Glomerular endothelial cell (primary cell): Measurements from ENCODE around the gene TENM3. TPM values are rescaled to one million over a fixed set of nuclear protein-coding genes. Genes with fewer than 3 reads are reported as not detected.

Experiments
- DNase-seq: peaks from one replicate; pipeline ENCODE4 v3.0.0-alpha.2; 2011; ENCODE audit warnings: low read depth, low spot score; ENCODE audit errors: extremely low read depth
- total RNA-seq: library from RNA; depleted of rRNA; stranded (reverse); fragments of >200 nt; gene quantifications from 2 replicates; pipeline ENCODE4 v1.2.3, GENCODE V29; 2015

Gene TENM3
- total RNA-seq, 1 donor from 2014 or later: 40.3 TPM

- DNase-seq: no peak
These were observed 460.9 kb downstream of the TENM3 start for GRCh38 chr4:182704077-182704476.

DNA sequence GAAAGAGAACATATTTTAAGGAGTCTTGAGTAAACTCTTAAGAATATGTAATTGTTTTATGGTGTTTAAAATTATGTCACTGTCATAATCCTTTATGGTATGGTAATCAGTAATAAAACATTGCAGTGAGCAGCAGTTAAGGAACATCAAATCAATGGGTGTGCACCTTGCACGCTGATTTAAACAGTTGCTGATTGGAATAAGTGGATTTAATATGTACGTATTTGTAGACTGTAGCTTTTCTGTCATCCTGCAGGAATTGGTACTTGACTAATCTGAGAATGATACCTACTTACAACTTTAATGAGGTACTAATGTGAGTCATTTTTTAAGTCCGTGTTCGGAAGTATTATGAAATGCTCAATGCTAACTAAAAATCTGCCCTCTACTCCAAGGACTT, 461.7 kb downstream of the TENM3 start:
- no peak for DNase-seq

DNA sequence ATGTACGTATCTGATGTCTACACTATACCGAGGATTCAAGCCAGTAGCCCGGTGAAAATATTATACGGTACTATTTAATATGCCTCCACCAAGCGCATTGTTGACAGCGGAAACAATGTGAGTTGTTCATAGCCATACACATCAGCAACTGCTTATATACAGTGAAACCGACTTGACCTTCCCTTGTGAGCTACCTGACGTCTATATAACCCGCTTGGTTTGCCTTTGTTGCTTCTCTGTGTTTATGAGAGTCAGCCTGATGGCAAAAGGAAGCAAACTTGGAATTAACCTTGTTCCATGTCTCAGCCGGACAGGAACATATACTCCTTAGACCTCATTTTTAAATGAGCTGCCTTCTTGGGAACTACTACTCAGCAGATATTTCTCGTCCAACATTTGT, 462.2 kb downstream of the TENM3 start:
- no peak for DNase-seq

DNA sequence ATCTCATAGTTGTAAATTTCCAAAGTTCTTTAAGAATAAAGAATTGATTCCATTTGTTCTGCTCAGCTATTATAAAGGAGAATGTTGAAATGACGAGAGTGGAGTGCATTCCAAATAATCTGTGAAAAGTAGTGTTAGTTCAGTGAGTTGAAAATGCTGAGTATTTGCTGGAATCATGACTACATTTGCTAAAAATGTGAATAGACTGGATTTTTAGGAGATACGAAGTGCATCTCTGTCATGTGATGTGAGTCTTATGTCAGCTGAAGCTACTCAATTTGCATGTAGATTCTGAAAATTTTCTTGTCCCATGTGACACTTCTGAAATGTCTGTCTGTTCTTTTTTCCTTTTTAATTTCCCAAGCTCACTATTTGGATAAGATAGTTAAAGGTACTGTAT, 468.0 kb downstream of the TENM3 start:
- no peak for DNase-seq

DNA sequence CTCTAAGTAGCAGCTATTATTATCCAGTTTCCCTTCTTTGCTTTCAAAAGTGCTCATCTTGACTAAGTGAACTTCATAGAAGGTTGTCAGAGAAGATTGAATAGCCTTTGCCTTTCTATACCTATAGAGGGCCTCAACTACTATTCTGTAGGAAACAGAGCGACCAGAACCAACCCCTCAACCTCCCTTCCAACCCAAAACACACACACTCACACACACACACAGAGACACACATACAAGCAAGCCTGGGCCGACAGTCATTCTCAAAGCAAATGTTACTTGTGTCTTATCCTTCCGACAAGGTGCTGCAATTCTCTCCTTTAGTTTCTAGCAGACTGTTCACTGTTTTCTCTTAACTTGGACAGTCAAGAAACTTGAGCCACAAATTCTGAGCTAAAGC, 472.3 kb downstream of the TENM3 start:
- no peak for DNase-seq

GRCh38 chr4:182716192-182716591, 473.0 kb downstream of the TENM3 start:
- no peak for DNase-seq

DNA sequence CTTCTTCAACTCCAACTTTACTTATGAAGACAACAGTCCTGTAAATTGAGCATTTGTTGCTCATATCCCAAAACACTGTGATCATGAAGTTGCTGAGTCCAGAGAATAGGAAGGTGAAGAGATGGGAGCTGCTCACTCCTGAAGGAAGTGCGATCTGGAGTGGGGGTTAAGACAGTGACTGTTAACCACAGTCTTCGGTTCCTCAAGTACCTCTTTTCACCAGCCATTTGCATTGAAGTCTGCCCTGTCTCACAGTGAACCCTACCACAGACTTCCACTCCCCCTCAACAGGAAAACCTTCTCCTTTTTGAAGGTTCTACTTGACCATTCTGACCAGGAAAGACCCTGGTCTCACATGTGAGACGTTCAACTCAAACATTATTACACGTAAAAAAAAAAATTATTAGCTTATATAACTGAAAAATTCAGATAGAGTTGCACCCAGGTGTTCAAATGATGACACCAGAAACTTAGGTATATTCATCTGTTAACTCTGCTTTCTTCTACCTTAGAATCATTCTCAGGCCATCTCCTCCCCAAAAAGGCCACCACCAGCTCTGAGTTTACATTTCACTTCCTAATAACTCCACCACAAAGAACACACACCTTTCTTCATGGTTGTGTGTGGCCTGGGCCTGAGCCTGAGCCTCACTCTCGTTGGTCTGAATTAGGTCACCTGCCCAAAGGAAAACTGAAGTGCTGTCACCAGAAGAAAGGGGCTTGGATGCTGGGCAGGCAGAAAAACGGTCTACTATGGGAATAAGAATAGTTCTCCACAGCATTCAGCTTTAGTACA, 474.8 kb downstream of the TENM3 start:
- DNase-seq: no peak

DNA sequence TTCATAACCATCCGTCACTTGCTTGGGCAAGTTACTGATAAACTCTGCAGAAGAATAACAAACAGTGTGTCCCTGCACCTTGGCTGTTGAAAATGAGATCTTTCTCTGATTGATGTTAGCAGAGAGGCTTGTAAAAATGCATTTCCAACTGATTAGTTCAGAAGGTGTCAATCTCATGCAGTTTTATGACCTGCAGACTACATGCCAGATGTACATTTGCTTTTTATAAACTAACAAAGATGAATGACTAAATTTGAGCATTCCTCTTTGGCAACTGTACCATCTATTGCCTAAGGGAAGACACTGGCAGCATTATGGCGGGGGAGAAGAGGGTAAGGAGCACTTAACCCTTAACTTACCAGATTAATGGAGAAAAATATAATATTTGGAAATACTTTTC, 481.2 kb downstream of the TENM3 start:
- DNase-seq: no peak

DNA sequence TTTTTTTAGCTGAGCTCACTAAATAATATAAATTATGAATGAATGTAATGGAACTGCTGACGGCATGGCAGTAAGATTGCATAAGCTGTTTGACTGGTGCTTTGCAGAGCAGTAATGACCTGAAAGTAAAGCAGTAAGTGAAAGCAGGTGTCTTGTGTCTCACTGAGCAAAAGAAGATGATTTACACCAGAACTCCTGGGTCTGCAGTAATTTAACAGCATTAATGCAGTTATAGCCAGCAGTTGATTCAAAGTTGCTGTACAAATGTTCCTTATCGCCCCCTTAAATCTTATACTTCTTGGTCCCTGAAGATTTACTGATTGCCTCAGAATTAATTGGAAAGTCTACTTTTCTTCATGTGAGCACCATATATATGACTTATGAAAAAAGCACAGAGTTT, 486.3 kb downstream of the TENM3 start:
- DNase-seq: no peak

DNA sequence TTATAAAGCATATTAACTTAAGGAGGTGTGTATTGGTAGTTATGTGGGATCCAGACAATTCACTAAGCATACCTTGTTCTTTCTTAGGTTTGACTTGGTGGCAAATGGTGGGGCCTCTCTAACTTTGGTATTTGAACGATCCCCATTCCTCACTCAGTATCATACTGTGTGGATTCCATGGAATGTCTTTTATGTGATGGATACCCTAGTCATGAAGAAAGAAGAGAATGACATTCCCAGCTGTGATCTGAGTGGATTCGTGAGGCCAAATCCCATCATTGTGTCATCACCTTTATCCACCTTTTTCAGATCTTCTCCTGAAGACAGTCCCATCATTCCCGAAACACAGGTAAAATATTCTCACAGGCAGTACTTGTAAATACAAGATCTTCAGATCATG, 487.6 kb downstream of the TENM3 start:
- no peak for DNase-seq

GRCh38 chr4:182736207-182736606, 493.0 kb downstream of the TENM3 start:
- no peak for DNase-seq

DNA sequence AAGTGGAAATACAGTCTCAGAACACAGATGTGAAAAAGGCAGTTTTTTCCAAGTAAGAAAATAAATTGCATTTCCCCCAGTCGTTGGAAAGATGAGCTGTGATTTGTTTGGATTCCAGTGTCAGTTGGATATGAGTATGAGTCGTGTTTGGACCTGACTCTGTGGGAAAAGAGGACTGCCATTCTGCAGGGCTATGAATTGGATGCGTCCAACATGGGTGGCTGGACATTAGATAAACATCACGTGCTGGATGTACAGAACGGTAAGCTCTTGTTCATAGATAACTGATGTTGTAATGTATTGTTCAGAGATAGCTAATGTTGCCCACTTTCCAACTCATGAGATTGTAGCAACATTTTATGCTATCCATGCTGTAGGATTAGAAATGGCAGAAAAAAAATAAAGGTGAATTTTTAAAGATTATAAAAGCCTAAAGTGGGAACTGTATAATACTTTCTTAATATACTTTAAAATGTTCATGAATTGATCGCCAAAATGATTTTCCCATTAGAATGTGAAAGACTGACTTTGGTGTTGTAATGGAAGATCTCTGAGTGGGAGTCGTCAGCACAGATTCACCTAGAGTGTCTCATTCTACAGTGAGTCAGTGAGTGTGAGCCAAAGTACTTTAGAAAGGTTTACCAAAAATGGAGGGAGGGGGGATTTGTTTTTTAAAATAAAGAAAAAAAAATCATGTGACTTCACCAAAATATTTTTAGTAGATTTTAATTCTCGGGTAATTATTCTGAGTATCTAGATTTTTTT, 495.3 kb downstream of the TENM3 start:
- no peak for DNase-seq

DNA sequence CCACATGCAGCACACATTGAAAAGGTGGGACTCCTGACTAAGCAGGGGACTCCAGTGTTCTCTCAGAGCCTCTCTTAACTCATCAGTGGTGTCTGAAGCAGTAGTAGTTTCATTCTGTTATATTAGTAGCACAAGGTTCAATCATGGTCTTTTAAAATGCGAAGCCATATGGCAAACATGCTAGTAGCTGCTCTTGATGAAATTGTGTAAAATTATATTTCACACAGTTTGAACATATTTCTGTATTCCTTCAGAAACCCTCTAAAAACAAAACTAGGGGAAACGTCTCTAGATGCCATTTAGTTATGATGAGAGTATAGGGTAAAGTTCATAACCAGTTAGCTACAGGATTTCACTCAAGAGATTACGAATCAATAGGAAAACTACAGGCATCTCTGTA, 497.1 kb downstream of the TENM3 start:
- DNase-seq: no peak

- no peak for DNase-seq
These were observed 497.9 kb downstream of the TENM3 start for GRCh38 chr4:182741054-182741453.

DNA sequence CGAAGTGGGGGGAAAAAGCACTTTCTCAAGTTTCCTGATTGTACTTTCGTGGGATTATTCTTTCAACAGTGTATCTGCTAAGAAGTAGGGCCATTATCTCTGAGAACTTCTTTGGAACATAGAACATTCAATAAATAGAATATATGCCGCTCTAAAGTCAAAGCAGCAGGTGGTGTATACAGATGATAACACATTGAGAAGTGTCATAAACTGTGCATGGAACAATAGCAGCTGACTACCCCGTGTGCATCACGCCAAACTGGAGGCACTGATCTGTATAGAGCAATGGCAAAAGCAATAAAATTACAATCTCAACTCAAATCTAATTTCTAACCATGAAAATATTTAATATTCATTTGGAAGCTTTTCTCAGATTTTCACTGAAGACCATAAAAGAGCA, 498.7 kb downstream of the TENM3 start:
- DNase-seq: no peak

GRCh38 chr4:182743815-182744214, 500.6 kb downstream of the TENM3 start:
- no peak for DNase-seq

DNA sequence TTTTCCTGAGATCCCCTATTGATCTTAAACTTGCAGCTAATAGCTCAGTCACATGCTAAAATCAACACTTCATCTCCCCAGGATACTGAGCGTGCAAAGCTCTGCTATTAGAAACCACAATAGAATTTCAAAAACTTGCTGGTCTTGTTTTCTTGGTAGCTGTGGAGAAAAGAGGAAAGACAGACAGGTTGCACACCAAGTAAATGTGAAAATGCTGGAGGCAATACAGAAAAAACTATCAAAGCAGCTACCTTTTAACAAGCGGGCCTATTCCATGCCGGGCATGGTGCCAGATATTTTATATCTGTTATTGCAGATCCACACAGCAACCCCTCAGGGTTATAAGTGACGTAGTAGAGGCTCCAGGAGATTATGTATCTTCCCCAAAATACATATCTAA, 502.0 kb downstream of the TENM3 start:
- no peak for DNase-seq

DNA sequence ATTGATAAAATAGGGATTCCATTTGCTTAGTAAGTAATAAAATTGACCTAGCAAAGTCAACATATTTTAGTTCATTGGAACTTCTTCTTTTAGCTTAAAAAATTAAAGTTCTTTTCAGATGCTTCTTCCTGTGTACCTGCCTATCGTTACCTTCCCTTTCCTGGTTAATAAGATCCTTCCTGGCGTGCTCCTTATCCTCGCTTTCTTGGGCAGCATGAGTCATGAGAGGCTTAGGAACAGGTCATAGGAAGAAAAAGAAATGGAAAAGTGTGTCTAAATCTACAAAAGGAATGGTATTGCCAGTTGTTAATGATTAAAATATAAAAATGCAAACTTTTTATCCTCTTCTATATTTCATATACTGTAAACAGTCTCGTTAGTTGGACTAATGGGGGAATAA, 503.7 kb downstream of the TENM3 start:
- DNase-seq: no peak

DNA sequence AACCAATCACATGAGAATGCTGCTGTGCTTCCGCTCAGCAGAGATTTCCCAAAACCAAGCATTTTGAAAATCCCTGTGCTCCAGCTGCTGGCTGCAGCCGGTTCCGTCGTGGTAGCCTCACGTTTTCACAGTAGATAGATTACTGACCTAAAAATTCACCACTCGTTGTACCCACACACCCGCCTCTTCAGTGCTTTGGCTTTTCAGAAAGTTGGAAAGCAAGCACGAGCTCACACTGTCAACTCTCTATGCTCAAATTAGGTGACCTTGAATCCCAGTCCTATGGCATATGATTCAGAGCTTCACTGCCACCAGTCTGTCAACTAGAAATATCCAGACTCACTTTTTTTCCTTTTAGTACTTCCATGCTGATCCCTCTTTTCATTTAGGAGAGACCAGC, 505.1 kb downstream of the TENM3 start:
- DNase-seq: no peak

DNA sequence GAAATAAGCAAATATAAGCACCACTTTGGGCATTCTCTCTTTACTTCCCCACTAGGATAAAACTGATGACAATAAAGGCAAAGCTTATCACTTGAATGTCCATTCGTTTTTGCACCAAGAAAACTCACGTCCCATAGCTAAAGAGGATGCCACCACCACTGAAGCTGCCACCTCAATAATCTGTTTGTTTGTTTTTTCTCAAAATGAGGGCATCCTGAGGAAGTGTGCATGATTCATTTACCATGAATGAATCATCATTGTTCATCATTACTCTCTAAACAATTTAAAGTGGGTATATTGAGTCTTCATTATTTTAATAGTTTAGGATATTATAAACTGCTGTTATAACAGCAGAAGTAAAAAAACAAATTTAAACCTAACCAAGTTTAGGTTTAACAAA, 505.7 kb downstream of the TENM3 start:
- no peak for DNase-seq

DNA sequence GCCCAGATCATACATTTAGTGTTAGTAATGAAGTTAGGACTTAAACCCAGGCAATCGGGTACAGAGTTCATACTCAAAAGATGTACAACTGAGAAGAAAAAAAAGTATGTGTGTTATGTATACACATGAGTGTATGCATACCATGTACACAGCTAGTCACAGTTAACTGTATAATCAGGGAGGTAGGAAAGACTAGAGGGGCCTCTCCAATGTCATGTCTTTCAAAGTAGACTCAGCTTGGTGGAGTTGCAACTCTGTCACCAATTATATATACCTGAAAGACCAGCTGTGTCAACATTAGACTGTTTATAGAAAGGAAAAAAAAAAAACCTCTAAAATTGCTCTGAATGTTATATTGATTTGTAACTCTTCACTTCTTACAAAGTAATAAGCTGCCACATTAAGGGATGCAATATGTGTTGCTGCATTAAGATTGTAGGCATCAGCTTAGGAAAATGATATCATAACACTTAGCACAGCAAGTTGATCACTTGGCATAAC, 506.5 kb downstream of the TENM3 start:
- DNase-seq: no peak
